Tibial nerve (tissue), 4 donors: Measurements from ENCODE around the gene ZNRF3. TPM values are rescaled to one million over a fixed set of nuclear protein-coding genes. Genes with fewer than 3 reads are reported as not detected.

Experiments used
- DNase-seq, 2 donors: peaks; one replicate each; pipeline ENCODE4 v3.0.0-alpha.2; 2019; ENCODE audit warnings: low spot score in 2 of 2
- H3K27ac ChIP-seq, 4 donors: fragments of 200-600 bp; sonication (generic) in 3 of 4; one replicate each; pipeline ENCODE4 v1.5.1; 2017 to 2019; ENCODE audit warnings: mild to moderate bottlenecking in 1 of 4
- H3K27me3 ChIP-seq, 2 donors: fragments of 200-600 bp; sonication (generic) in 1 of 2; one replicate each; pipeline versions ENCODE4 v1.5.1 to v1.6.0; 2017 to 2019
- H3K36me3 ChIP-seq, 3 donors: fragments of 200-600 bp; sonication (generic); one replicate each; pipeline ENCODE4 v1.5.1; 2018 to 2019
- H3K4me1 ChIP-seq, 4 donors: fragments of 200-600 bp; sonication (generic) in 3 of 4; one replicate each; pipeline ENCODE4 v1.5.1; 2017 to 2019
- H3K4me3 ChIP-seq, 4 donors: fragments of 200-600 bp; sonication (generic) in 3 of 4; one replicate each; pipeline ENCODE4 v1.5.1; 2017 to 2019; ENCODE audit warnings: mild to moderate bottlenecking in 1 of 4, moderate library complexity in 1 of 4
- H3K9me3 ChIP-seq, 4 donors: fragments of 200-600 bp; sonication (generic) in 3 of 4; one replicate each; pipeline ENCODE4 v1.5.1; 2017 to 2019
- EP300 ChIP-seq, 2 donors: sonication (generic); formaldehyde crosslinking; IDR thresholded peaks; one replicate each; pipeline ENCODE4 v1.6.1; 2017; ENCODE audit warnings: antibody characterized with exemption in 2 of 2, mild to moderate bottlenecking in 1 of 2
- POLR2A ChIP-seq, 2 donors: fragments of 450-650 bp; IDR thresholded peaks; one replicate each; pipeline ENCODE4 v1.6.1; 2017; ENCODE audit warnings: antibody characterized with exemption in 2 of 2, mild to moderate bottlenecking in 2 of 2, moderate library complexity in 2 of 2
- WGBS, 2 donors: methylation state at CpG; one replicate each; pipeline ENCODE4 v1.1.5; 2018; 5-methylcytosine and 5-hydroxymethylcytosine counted together
- total RNA-seq, 4 donors: library from RNA; depleted of rRNA; stranded (reverse); fragments of >200 nt; gene quantifications; one replicate each; pipeline ENCODE4 v1.1.0, GENCODE V29; 2016
- TF ChIP-seq, protein P1 (sequence below), 5 experiments: fragments of 200-600 bp in 3 of 5; fragments of 450-650 bp in 2 of 5; sonication (generic) in 3 of 5; IDR thresholded peaks; one replicate each; pipeline ENCODE4 v1.5.1; 2016 to 2019; ENCODE audit warnings: antibody characterized with exemption in 5 of 5, mild to moderate bottlenecking in 3 of 5, moderate library complexity in 2 of 5

The ZNRF3 gene
- total RNA-seq, 4 donors from 2014 or later = 18.0 to 37.9 (median 23.5) TPM

- Histone ChIP-seq H3K4me3 (no peak overlapping the region), H3K27me3 (no peaks in the 10 kb centered on the region), H3K27ac (peak overlapping the region in 1 of 4 donors; percentile 42), H3K36me3 (no peaks in the 10 kb centered on the region), H3K9me3 (peaks cover 0 to 16% (median 4%) of the 10 kb centered on the region in 4 donors), H3K4me1 (peaks cover 0 to 52% (median 14%) of the 10 kb centered on the region in 4 donors)
- no peak for DNase-seq
- TF ChIP-seq, protein P1, sequence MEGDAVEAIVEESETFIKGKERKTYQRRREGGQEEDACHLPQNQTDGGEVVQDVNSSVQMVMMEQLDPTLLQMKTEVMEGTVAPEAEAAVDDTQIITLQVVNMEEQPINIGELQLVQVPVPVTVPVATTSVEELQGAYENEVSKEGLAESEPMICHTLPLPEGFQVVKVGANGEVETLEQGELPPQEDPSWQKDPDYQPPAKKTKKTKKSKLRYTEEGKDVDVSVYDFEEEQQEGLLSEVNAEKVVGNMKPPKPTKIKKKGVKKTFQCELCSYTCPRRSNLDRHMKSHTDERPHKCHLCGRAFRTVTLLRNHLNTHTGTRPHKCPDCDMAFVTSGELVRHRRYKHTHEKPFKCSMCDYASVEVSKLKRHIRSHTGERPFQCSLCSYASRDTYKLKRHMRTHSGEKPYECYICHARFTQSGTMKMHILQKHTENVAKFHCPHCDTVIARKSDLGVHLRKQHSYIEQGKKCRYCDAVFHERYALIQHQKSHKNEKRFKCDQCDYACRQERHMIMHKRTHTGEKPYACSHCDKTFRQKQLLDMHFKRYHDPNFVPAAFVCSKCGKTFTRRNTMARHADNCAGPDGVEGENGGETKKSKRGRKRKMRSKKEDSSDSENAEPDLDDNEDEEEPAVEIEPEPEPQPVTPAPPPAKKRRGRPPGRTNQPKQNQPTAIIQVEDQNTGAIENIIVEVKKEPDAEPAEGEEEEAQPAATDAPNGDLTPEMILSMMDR (IDR thresholded peaks at IDR 0.05) = no peak
- TF ChIP-seq POLR2A (IDR thresholded peaks at IDR 0.05) = no peak
- no peak for TF ChIP-seq EP300 (IDR thresholded peaks at IDR 0.05)
- 86 to 88% methylated on average over 7 of the region's 7 CpGs for WGBS, 2 donors
These were observed 67.4 kb downstream of the ZNRF3 start for GRCh38 chr22:28950617-28951411.

DNA sequence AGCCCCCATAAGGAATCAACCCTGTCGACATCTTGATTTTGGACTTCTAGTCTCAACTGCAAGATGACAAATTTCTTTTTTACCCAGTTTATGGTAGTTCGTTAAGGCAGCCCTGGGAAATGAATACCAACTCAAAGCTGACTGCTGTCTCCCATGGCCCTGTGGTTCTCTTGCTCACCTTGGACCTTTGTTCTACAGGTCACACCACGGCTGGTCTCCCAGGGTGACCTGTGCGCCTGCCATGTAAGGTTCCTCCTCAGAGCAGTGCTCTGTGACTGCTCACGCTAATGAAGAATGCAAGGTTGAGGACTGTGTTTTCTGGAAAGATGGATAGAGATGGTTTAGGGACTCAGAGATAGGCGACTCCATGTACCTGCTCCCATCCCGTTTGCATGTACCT is 68.2 kb downstream of the ZNRF3 start:
- 78 to 80% methylated on average over 7 of the region's 7 CpGs for WGBS, 2 donors
- H3K27ac ChIP-seq = peak overlapping the region in 2 of 4 donors; percentile 42 to 65
- H3K4me1 ChIP-seq = peaks cover 0 to 57% (median 15%) of the 10 kb centered on the region in 4 donors
- H3K36me3 ChIP-seq = no peaks in the 10 kb centered on the region
- TF ChIP-seq POLR2A (IDR thresholded peaks at IDR 0.05) (no peak), EP300 (IDR thresholded peaks at IDR 0.05) (no peak)
- TF ChIP-seq, protein P1 (IDR thresholded peaks at IDR 0.05) = no peak
- DNase-seq = no peak
- H3K4me3 ChIP-seq = no peak overlapping the region
- peaks cover 0 to 14% (median 4%) of the 10 kb centered on the region in 4 donors for H3K9me3 ChIP-seq
- no peaks in the 10 kb centered on the region for H3K27me3 ChIP-seq

- peaks cover 3 to 62% (median 19%) of the 10 kb centered on the region in 4 donors for H3K4me1 ChIP-seq
- peaks cover 0 to 9% (median 2%) of the 10 kb centered on the region in 4 donors for H3K9me3 ChIP-seq
- no peaks in the 10 kb centered on the region for H3K36me3 ChIP-seq
- TF ChIP-seq, protein P1 (IDR thresholded peaks at IDR 0.05) = peak in 2 of 5 experiments; percentile 29 to 39
- peak in 1 of 2 donors; percentile 16 for TF ChIP-seq EP300 (IDR thresholded peaks at IDR 0.05)
- no peak for TF ChIP-seq POLR2A (IDR thresholded peaks at IDR 0.05)
- no peak for DNase-seq
- H3K27me3 ChIP-seq = no peaks in the 10 kb centered on the region
- H3K27ac ChIP-seq = peak overlapping the region in 2 of 4 donors; percentile 42 to 65
- H3K4me3 ChIP-seq = no peak overlapping the region
- 35 to 38% methylated on average over 8 of the region's 8 CpGs for WGBS, 2 donors
These were observed 68.7 kb downstream of the ZNRF3 start for GRCh38 chr22:28951969-28952521.

GRCh38 chr22:28952857-28953256 is 69.5 kb downstream of the ZNRF3 start:
- Histone ChIP-seq H3K9me3 (peaks cover 0 to under 1% (median 0%) of the 10 kb centered on the region in 4 donors), H3K4me1 (peaks cover 3 to 69% (median 19%) of the 10 kb centered on the region in 4 donors), H3K27me3 (no peaks in the 10 kb centered on the region), H3K36me3 (no peaks in the 10 kb centered on the region), H3K27ac (peak overlapping the region in 2 of 4 donors; percentile 65 to 66), H3K4me3 (no peak overlapping the region)
- 57 to 68% methylated on average over 2 of the region's 2 CpGs for WGBS, 2 donors
- no peak for DNase-seq
- no peak for TF ChIP-seq EP300 (IDR thresholded peaks at IDR 0.05)
- TF ChIP-seq, protein P1 (IDR thresholded peaks at IDR 0.05) = no peak
- TF ChIP-seq POLR2A (IDR thresholded peaks at IDR 0.05) = no peak

- Histone ChIP-seq H3K9me3 (no peaks in the 10 kb centered on the region), H3K4me3 (no peak overlapping the region), H3K27me3 (no peaks in the 10 kb centered on the region), H3K36me3 (no peaks in the 10 kb centered on the region), H3K27ac (peak overlapping the region in 2 of 4 donors; percentile 65 to 66), H3K4me1 (peaks cover 3 to 73% (median 20%) of the 10 kb centered on the region in 4 donors)
- 84 to 89% methylated on average over 2 of the region's 2 CpGs for WGBS, 2 donors
- TF ChIP-seq EP300 (IDR thresholded peaks at IDR 0.05) = no peak
- no peak for TF ChIP-seq POLR2A (IDR thresholded peaks at IDR 0.05)
- TF ChIP-seq, protein P1 (IDR thresholded peaks at IDR 0.05) = no peak
- no peak for DNase-seq
These were observed 70.0 kb downstream of the ZNRF3 start for GRCh38 chr22:28953403-28953802.
